ENCODE results near the gene ZNF561. TPM values are rescaled to one million over a fixed set of nuclear protein-coding genes. Genes with fewer than 3 reads are reported as not detected.
"Not testable (repeated sequence)": the region's sequence is repeated elsewhere in the genome, so short reads cannot be mapped to it uniquely, and the experiment has no call there.

The ZNF561 gene
- polyA plus RNA-seq (2014; cell fraction: cytosol; rRNA removed) = 16.5 and 18.5 TPM in 2 replicates
- 30.0 and 30.6 TPM in 2 replicates for polyA plus RNA-seq (2014; cell fraction: nucleus; rRNA removed)

GRCh38 chr19:9621156-9622037 is at the start of gene ZNF561:
TSS of gene ZNF561 (minus strand) at chr19:9621232. CDS start at chr19:9619456, 1,776 bp downstream.
- DNase-seq (ENCODE audit: low spot score) = peak; percentile 86

- DNase-seq (ENCODE audit: low spot score) = no peak
Observed at GRCh38 chr19:9668544-9668943, 47.5 kb upstream of the ZNF561 start.

DNA sequence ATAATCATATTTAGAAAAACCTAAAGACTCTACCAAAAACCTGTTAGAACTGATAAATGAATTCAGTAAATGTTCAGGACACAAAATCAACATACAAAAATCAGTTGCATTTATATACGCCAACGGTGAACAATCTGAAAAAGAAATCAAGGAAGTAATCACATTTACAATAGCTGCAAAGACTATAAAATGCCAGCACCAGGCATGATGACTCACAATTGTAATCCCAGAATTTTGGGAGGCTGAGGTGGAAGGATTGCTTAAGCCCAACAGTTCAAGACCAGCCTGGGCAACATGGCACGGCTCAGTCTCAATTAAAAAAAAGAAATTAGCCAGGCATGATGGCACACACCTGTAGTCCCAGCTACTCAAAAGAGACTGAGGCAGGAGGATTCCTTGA is 46.9 kb upstream of the ZNF561 start:
- no peak for DNase-seq (ENCODE audit: low spot score)

DNA sequence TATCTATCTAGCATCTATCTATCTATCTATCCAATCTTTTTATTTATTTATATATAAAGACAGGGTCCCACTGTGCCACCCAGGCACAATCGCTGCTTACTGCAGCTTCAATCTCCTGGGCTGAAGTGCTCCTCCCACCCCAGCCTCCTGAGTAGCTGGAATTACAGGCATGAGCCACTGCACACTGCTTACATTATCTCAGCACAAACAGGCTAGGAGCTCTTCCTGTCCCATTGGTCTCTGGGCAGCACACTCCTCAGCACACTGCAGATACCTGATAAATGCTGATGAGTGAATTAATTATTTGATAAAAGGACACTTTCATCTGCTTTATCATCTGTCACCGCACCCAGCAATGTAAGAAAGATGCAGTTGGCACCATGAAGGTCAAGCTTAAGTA is 37.7 kb upstream of the ZNF561 start:
- no peak for DNase-seq (ENCODE audit: low spot score)

- DNase-seq (ENCODE audit: low spot score) = not testable (repeated sequence)
Observed at GRCh38 chr19:9653066-9653555, 32.1 kb upstream of the ZNF561 start.

DNA sequence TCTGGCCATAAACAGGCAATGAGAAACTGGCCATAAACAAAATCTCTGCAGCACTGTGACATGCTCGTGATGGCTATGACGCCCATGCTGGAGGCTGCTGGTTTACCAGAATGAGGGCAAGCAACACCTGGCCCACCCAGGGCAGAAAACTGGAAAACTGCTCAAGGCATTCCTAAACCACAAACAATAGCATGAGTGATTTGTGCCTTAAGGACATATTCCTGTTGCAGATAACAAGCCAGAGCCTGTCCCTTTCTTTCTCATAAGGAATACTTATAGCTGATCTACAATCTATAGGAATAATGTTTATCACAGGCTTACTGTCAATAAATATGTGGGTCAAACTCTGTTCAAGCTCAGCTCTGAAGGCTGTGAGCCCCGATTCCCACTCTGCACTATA is 30.4 kb upstream of the ZNF561 start:
- not testable (repeated sequence) for DNase-seq (ENCODE audit: low spot score)

DNA sequence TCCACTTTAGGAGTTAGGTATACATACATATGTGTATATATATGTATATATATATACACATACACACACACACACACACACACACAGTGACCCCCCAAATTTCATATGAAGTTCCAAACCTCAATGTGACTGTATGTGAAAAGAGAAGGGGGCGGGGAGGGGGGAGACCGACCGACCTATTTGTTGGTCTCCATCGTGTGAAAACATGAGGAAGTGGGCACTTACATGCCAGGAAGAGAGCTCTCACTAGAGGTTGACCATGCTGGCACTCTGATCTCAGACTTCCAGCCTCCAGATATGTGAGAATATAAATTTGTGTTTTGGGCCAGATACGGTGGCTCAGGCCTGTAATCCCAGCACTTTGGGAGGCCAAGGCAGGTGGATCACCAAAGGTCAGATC is 29.3 kb upstream of the ZNF561 start:
- no peak for DNase-seq (ENCODE audit: low spot score)

DNA sequence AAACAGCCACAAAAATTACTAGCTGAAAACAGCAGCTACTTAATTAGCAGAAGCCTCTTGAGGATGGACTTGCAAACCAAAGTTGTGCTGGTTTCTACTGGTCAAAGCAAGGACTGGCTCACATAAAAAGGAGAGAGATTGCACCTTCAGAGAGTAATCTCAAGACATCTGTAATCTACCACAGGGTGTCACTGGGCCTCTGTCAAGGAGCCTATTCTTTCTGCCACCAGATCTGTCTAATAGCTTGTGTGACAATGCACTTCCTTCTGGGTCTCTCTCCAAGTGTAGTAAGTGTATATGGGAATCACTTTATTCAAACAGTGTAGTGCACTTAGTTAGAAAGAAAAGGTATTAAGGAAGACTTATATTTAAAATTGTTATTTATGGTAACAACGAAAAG is 24.4 kb upstream of the ZNF561 start:
- no peak for DNase-seq (ENCODE audit: low spot score)

DNA sequence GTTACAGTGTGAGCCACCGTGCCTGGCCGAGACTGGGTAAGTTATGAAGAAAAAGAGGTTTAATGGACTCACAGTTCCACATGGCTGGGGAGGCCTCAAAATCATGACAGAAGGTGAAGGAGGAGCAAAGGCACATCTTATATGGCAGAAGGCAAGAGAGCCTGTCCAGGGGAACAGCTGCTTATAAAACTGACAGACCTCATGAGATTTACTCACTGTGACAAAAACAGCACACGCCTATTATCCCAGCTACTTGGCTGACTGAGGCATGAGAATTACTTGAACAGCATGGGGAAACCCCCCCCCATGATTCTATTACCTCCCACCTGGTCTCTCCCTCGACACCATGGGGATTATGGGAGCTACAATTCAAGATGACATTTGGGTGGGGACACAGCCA is 23.4 kb upstream of the ZNF561 start:
- DNase-seq (ENCODE audit: low spot score) = peak; percentile 68

- DNase-seq (ENCODE audit: low spot score) = no peak
Observed at GRCh38 chr19:9641810-9642209, 20.8 kb upstream of the ZNF561 start.

GRCh38 chr19:9640956-9641355 is 19.9 kb upstream of the ZNF561 start:
- DNase-seq (ENCODE audit: low spot score) = no peak

DNA sequence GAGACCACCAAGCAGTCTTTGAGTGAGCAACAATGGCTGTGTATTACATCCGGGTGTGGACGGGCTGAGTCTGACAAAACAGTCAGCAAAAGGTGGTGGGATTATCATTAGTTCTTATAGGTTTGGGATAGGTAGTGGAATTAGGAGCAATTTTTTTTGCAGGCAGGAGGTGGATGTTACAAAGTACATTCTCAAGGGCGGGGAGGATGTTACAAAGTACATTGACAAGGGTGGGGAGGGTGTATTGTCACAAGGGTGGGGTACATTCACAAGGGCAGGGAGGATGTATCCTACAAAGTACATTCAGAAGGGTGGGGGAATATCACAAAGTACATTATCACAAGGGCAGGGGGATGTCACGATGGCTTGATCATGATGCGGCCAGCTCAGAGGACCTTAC is 15.0 kb upstream of the ZNF561 start:
- no peak for DNase-seq (ENCODE audit: low spot score)

DNA sequence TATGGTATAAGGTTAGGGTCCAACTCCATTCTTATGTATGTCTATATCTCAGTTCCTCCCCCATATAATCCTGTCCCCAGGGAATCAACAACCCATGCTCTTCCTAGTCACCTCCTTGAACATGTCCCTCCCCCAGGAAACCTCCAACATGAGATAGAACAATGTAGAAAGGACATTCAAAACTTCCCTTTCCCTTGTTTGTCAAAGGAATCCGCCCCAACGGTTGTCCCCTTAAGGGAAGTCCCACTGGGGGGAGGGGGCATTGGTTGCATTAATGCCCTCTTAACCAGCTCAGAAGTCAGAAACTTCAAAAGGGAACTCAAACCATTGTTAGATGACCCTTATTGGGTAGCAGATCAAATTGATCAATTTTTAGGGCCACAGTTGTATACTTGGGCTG is 6.8 kb upstream of the ZNF561 start:
- no peak for DNase-seq (ENCODE audit: low spot score)

DNA sequence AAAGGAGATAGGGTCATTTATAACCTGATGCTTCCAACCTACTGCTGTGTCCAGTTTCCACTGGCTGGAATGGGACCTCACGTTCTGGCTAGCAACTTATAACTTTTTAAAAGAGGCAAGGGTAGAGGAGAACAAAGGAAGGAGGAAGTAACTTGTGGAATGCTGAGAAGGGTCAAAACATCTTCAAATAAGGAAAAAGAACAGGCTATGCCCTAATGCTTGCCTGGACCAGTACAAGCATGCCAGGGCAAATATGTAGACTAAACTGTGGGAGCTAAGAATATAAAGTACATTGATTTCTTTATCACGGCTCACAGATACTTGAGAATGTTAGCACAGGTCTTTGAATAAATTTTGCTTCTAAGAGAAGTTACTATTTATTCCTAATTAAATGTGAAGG is 1.5 kb upstream of the ZNF561 start:
- no peak for DNase-seq (ENCODE audit: low spot score)

GRCh38 chr19:9620842-9621155 is 233 bp downstream of the ZNF561 start:
- DNase-seq (ENCODE audit: low spot score) = no peak

DNA sequence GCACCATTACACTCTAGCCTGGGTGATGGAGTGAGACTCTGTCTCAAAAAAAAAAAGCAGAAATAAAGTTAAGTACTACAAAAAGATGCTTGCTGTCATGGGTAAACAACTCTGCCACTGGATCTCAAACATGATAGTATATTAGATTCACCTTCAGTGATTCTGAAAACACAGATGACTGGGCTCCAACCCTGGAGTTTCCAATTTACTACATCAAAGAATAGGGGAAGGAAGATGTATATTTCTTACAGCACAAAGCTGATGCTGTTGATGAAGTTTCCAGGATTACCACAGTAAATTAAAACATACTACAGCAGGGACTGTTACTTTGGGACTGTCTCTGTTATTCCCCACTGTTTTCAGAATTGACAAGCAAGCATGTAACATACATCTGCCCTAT is 5.2 kb downstream of the ZNF561 start:
- DNase-seq (ENCODE audit: low spot score) = no peak

GRCh38 chr19:9610484-9611113 is 10.4 kb downstream of the ZNF561 start:
- no peak for DNase-seq (ENCODE audit: low spot score)

GRCh38 chr19:9608912-9609311 is 12.1 kb downstream of the ZNF561 start:
- DNase-seq (ENCODE audit: low spot score) = no peak

GRCh38 chr19:9597027-9597426 is 24.0 kb downstream of the ZNF561 start:
- DNase-seq (ENCODE audit: low spot score) = no peak

DNA sequence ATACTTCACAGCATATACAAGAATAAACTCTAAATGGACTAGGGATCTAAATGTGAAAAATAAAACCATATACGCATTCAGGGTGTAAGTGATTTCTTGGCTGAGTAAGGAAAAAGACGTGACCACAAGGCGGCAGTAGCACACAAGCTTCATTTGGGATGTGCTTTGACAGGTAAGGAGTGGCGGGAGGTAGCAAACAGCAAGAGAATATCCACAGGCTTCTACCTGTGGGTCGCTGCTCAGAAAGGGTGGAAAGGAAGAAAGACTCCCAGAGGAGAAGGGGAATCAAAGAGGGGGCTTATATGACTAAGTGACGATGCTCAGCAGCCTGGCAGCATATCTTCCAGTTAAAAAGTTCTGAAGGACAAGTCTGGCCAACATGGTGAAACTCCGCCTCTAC is 34.3 kb downstream of the ZNF561 start:
- peak; percentile 72 for DNase-seq (ENCODE audit: low spot score)

DNA sequence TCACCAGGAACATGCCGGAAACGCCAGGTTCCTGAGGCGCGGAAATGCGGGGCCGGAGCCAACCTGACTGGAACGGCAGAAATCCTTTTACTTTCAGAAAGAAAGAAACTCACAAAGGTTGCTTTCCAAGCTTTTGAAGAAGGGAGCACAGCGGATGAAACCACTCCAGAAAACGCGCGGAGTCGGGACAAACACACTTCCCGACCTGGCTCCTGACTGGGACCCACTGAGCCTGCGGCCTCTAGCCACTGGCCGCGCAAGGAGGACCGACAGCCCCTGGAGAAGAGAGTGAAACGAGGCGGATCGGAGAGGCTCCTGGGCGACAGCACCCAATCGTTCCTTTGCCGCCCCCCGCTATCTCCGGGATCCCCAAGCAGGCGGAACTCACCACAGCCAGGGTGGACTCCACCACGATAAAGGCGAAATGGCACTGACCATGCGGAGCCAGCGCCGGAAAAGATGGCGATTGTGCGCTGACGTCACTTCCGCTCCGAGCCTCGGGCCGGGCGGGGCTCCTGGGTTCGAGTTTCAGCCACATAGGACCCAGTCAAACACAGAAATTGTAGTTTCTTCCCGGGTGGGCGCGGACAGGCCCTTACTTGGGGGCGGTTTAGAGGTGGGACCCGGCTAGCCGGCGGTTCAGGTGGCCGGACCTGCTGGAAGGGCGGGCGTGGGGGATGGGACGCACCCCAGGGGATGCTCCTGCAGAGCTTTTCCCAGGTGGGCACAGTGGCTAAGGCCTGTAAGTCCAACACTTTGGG is 36.8 kb downstream of the ZNF561 start, which contains the start of gene ZNF121:
ZNF121 (minus strand) TSS at position 432 of the 761 bp plus-strand sequence. CDS start 16,407 bp downstream, outside the sequence.
- peak; percentile 86 for DNase-seq (ENCODE audit: low spot score)
